Superior temporal gyrus (tissue), 1 donor: Measurements from ENCODE around the gene CHRM4.
A peak's percentile ranks its signal among the peaks of the same experiment; 100 is the strongest.

Experiments used
- DNase-seq: peaks from one replicate; pipeline ENCODE4 v3.0.0-alpha.2; 2016; ENCODE audit errors: extremely low spot score

CHRM4 gene

DNA sequence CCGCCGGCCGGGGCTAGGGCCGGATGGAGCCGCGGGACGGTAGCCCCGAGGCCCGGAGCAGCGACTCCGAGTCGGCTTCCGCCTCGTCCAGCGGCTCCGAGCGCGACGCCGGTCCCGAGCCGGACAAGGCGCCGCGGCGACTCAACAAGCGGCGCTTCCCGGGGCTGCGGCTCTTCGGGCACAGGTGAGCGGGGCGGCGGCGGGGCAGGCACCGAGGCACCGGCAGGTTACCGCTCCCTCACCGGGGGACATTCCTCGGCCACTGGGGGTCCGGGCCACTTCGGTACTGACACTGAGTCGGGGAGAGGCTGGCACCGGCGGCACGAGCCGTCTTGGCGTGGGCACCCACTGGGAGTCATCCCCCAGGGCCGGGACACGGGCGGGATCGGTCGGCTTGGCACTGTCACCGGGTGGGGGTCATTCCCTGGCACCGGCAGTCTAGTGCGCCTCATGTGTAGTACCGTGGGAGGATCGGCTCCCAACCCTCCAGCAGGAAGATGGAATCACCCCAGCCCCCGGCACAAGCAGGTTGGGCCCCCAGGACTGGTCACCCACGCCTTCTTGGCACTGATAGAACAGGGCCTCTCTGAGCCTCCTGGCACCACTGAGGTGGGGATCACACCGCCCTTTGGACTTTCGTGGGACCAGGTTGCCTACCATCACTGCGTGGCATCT is 43.8 kb downstream of the CHRM4 start:
- DNase-seq, result no peak

DNA sequence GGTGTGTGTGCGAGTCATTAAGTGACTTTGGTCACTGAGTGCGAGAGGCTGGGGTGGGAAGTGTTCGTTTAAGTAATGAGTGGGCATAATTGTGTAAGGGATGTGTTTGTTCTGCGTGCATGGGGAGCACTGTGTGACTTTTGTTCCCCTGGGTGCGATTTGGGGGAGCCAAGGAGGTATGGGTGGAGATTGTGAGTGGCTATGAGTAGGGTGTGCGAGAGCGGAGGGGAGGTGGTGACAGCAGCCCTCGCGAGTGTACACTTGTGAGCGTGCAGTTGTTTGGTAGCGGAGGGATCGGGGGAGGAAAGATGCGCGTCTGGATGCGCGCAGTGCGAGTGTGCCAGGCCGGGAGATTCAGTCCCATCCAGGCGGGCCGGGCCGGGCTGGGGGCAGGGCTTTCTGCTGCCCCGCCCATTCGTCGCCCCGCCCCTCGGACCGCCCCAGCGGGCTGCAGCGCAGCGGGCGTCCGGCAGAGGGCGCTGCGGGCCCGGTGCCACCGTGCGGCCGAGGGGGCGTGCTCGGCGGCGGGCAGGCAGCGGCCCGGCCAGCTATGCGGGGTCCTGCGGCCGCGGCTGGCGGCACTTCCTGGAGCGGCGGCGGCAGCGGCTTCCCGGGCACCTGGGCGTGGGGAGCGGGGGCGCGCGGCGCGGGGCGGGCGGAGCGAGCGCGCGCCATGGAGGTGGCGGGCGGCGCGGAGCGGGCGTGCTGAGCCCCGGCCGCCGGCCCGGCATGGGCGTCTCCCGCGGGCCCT is 44.5 kb downstream of the CHRM4 start, which contains the start of gene DGKZ:
TSS of gene DGKZ (plus strand) at position 578 of the 751 bp plus-strand sequence. CDS start 197 bp downstream, outside the sequence.
- DNase-seq, result peak; percentile 85

DNA sequence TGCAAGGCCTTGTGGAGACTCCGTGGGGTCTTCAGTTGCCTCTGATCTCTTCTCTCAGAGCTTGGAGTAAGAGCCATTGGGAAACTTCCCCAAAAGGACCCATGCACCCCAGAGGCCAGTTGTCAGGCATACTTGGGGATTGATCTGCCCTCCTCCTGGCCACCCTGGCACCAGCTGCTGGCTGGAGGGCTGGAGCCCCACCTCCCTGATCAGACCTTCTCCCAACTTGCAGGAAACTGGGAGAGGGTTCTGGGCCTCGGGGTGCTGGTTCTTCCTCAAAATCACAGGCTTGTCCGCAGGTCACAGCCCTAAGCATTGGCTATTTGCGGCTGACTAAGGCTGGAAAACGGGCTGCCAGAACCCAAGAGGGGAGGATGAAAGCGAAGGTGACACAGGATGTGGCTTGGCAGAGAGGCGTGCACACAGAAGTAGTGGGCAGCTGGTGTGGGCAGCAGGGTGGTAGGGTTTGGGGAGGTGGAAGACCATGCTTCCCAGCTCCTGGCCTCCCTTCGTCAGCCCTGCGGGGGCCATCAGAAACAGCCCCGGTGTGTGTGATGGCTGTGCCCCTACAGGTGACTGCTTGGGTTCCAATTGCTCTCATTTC is 45.6 kb downstream of the CHRM4 start:
- DNase-seq, result no peak

DNA sequence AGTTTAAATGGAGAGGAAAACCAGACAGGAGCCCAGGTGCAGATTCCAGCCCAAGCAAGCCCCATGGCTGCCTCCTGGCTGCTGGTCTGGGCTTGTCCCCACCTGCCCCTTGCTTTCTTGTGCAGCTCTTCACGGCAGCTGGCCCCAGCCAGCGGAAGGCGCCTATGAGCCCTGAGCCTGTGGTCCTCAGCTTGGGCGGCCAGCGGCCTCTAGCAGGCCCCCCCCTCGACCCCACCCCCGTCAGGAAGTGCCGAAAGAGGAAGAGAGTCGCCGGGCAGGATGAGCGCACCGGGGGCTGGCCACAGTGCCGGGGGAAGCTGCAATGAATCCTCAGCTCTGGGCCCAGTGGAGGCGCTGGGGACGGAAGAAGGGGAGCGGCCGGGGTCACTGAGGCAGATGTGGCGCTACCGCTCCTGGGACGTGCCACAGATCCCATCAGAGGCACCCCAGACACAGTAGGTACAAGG is 46.4 kb downstream of the CHRM4 start:
- peak; percentile 4 for DNase-seq

DNA sequence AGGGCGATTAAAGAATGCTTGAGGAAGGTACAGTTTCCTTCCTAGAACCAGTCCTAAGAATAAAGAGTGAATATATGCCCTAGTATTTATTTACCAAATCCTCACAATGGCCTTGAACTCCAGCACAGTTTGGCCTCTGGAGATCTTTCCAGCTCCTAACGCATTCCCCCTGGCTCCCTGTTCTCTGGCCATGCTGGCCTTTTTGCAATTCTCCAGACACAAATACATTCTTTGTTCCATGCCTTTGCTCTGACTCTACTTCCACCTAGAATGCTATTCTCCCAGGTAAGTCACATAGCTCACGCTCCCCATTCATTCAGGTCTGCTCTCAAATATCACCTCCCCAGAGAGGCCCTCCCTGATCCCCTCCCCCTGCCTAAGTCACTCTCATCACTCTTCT is 48.1 kb downstream of the CHRM4 start:
- peak; percentile 9 for DNase-seq

DNA sequence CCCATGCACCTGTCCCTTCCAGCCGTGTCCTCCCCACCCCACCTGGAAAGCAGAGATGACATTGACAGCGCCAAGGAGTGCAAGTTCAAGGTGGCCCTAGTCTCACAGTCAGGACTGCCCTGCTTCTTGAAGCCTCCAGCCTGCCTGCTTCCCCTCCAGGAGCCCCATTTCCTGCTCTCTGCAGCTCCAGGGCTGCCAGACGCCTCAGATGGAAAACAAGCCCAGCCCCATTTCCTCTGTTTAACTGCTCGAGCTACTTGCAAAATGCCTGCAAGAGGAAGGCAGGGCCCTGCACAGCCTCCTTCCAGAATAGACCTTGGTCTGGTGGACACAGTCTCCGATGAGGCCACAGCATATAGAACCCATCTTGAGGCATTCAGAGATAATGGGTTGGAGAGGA is 49.3 kb downstream of the CHRM4 start:
- DNase-seq, result no peak

DNA sequence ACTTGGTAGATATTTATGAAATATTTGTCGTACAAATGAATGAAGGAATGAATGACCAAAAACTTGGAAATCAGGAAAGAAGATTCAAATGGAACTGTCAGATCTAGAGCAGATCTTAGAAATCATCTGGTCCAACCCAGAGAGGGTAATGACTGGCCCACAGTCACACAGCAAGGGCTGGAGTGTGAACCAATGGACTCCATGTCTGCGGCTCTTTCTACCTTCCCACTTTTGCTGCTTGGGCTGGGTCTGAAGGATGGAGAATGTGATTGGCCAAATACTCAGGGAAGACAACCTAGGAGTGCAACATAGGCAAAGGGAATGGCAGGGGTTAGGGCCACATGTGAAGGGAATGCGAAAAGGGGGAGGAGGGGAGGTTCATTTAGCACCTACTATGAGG is 50.1 kb downstream of the CHRM4 start:
- DNase-seq, result no peak

DNA sequence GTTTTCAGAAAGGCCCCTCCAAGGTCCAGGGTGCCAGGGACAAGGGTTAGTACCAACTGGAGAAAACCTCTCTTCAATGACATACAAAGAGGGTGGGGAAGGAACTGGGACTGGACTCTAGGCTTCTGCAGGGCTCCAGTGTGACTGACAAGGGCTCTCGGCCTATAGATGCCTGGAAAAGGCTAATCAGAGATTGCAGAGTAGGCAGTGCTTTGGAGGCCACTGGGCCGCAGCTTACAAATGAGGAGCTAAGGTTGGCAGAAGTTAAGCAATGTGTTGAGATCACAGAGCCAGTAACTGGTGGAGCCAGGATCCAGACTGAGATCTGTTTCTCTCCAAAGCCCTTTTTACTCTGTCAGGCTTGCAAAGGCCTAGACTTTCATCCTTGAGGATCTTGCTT is 51.8 kb downstream of the CHRM4 start:
- DNase-seq, result no peak

DNA sequence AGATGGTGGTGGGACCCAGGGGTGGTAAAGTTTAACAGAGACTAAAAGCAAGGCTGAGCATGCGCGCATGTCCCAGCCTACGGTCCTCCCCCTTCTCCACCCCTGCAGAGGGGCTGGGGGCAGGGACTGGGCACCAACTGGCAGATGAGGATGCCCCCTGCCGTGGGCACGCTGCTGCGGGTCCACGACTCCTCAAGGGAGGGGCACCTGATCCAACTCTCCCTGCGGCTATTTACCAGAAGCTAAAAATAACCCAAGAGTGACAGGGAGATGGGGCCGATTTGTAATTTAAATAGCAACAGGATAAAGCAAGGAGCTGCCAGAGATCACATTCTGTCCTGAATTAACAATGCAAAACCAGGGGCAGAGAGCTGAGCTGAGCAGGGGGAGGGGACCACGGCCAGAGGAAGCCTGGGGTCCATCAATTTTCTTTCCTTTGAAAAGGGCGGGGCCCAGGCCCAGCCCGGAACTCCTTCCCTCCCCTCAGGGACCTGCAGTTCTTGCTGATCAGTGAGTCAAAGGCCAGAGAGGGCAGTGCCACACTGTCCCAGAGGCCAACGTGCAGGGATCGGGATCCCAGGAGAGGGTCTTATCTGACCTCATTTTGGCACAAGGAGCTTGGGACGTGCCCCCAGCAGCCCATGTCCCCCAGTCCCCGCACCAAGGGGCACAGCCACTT is 52.4 kb downstream of the CHRM4 start:
- no peak for DNase-seq

DNA sequence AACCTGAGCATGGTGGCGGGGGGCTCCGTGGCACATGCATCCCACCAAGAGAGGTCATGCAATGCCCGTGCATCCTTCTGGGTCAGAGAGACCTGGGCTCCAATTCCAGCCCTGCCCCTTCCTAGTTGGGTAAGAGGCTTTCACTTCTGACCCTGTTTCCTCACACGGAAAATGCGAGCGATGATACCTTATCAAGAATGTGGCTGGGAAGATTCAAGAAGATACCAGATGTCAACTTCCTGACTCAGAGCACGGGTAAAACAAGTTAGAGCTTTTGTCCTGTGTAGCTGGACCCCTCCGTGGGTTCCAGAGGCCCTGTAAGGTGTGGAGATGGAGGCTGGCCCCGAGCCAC is 53.0 kb downstream of the CHRM4 start:
- no peak for DNase-seq

DNA sequence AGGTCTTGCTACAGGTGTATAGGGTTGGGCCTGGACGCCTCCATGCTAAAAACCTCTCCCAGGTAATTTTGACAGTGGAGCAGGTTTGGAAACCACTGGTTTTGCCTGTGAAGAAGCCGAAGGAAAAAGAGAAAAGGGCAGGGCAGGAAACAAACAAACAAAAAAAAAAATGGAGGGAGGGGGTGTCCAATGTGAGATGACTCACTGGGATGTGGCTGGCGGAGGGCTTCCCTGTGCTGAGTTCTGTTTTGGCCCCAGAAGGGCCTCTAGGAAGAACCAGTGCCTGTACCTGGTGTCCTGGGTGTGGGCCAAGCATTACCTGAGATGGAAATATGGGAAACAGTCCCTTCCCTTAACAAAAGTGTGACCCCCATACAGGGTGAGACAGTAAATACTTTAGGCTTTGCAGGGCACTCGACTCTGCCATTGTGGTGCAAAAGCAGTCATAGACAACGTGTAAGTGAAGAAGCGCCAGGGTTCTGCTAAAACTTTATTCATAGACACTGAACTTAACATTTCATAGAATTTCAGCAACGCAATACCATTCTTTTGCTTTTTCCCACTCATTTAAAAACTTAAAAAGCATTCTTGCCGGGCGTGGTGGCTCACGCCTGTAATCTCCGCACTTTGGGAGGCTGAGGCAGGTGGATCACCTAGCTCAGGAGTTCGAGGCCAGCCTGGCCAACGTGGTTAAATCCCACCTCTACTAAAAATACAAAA is 53.8 kb downstream of the CHRM4 start:
- DNase-seq, result no peak

DNA sequence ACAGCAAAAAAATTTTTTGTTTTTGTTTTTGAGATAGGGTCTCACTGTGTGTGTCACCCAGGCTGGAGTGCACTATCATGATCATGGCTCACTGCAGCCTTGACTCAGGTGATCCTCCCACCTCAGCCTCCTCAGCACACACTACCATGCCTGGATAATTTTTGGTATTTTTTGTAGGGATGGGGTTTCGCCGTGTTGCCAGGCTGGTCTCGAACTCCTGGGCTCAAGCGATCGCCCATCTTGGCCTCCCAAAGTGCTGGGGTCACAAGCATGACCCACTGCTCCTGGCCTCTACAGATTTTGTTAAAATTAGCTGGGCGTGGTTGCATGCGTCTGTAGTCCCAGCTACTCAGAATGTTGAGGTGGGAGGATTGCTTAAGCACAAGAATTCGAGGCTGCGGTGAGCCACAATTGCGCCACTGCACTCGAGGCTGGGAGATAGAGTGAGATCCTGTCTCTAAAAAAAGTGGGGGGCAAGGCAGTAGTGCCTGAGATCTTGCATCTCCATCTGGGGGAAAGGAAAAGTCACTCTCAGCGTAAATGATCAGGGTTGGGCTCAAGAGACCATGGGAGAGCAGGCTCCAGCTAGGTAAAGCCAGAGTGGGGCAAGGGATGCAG is 54.9 kb downstream of the CHRM4 start:
- no peak for DNase-seq

DNA sequence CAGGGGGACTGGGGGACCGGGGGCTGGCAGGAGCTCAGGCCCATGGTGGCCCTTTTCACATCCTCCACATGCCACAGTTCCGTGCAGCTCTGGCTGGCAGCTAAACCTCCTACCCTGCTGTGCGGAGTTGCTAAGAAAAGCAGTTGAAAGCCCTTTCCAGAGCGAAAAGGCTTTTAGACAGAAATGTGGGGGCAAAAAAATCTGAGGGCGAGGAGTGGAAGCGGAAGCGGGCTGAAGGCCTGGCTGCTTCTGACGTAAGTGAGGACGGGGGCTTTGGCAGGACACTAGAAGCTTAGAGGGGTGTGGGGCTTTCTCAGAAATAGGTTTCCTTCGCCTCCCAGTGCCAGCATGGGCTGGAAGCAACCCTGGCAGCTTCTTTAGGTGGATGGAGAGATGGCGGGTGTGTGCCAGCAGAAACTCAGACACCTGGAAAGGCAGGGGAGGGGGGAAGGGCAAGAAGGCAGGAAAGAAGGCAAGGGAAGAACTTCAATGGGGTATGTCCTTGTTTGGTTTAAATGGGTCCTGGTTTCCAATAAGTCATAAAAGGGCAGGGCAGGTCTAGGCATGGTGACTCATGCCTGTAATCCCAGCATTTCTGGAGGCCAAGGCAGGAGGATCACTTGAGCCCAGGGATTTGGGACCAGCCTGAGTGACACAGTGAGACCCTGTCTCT is 55.5 kb downstream of the CHRM4 start:
- DNase-seq, result no peak

DNA sequence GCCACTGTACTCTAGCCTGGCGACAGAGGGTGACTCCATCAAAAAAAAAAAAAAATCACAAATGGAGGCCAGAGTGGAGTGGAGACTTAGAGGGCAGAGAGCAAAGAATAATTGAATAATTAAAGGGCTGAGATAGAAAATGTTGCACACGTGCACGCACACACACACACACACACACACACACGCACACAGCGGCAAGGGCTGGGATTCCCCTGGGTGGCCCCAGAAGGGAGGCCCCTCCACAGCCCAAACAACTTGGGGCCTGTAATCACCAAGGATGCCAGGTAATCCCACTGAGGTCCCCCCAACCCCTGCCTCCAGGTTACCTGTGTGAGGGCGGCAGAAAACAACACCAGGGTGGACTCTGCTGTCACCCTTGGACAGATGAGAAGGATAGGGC is 56.3 kb downstream of the CHRM4 start:
- DNase-seq, result no peak

DNA sequence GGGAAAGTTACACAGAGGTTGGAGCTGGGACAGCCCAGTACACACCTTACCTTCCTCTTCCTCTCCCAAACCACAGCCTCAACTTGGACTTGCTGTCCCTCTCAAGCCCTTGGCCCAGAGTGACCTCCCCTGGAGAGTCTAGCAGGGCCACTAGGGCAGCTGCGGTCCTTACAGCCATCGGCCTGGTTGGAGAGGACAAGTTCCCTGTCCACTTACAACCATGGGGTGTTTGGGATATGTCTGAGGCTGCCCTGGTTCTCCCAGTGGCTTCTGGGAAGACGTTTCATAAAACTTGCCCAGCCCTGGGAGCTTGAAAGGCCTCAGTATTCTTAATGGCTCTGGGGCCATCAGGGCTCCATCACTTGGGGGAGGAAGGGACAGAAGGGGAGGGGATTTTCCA is 57.4 kb downstream of the CHRM4 start:
- no peak for DNase-seq
